Retinal pigment epithelial cell (primary cell): Measurements from ENCODE around the gene TRH.

Experiments
- DNase-seq: peaks from one replicate; pipeline ENCODE4 v3.0.0-alpha.2; 2010; ENCODE audit warnings: low read depth
- H3K4me3 ChIP-seq: 2 replicates; pipeline ENCODE4 v1.5.1; 2011; ENCODE audit warnings: mild to moderate bottlenecking, low read length, control low read depth, moderate library complexity
- CTCF ChIP-seq: conservative IDR thresholded peaks from 2 replicates; pipeline ENCODE4 v1.5.1; 2011; ENCODE audit warnings: low read depth, low read length, control low read depth, inconsistent platforms

Gene TRH

GRCh38 chr3:129938140-129938930, 36.2 kb upstream of the TRH start:
- no peak for DNase-seq
- H3K4me3 ChIP-seq = no peak overlapping the region
- TF ChIP-seq CTCF = peak; percentile 16

- no peak overlapping the region for H3K4me3 ChIP-seq
- no peak for TF ChIP-seq CTCF
- no peak for DNase-seq
Observed at GRCh38 chr3:129940086-129940485, 34.4 kb upstream of the TRH start.

GRCh38 chr3:129942296-129942695, 32.2 kb upstream of the TRH start:
- no peak overlapping the region for H3K4me3 ChIP-seq
- no peak for DNase-seq
- peak; percentile 85 for TF ChIP-seq CTCF

GRCh38 chr3:129943020-129943419, 31.5 kb upstream of the TRH start:
- TF ChIP-seq CTCF = no peak
- H3K4me3 ChIP-seq = no peak overlapping the region
- no peak for DNase-seq

- H3K4me3 ChIP-seq = no peak overlapping the region
- no peak for DNase-seq
- TF ChIP-seq CTCF = no peak
Observed at GRCh38 chr3:129944709-129945108, 29.8 kb upstream of the TRH start.

GRCh38 chr3:129947538-129948240, 26.8 kb upstream of the TRH start:
- H3K4me3 ChIP-seq = no peak overlapping the region
- no peak for TF ChIP-seq CTCF
- no peak for DNase-seq
